Measurements from ENCODE around the gene ROR1. TPM values are rescaled to one million over a fixed set of nuclear protein-coding genes. Genes with fewer than 3 reads are reported as not detected.

The ROR1 gene
- total RNA-seq, 1 experiment from 2014 or later: 2.7 TPM

DNA sequence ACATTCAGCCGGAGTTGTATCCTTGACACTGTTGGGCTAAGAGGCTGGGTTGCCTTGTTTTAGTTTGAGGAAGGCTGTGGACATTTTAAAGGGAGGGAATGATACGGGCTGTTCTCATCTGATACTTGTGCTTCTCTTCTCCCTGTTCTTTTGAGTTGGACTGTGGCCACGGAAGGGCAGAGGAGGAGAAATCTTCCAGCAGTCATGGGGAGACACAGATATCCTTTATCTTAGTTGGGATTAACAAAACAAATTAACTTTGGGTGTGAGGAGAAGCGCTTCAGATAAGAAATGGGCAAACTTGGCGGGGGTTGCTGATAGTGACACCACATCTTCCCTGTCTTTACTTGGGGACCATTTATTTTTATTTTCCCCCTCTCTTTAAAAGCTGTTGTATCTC, 138.8 kb downstream of the ROR1 start:
- Histone ChIP-seq H3K9ac (ENCODE audit: low read length) (no peak overlapping the region), H3K9me3 (ENCODE audit: control insufficient read depth in 1 of 2, insufficient read depth in 1 of 2, low read depth in 1 of 2, low read length in 2 of 2) (no peaks in the 10 kb centered on the region), H3K4me2 (ENCODE audit: low read length) (no peak overlapping the region), H3K27me3 (ENCODE audit: insufficient read depth, low read length) (peaks cover 6% of the 10 kb centered on the region; the same call in 1 of the 2 replicates), H3K79me2 (ENCODE audit: insufficient read depth, low read length) (no peaks in the 10 kb centered on the region), H3K9me2 (ENCODE audit: insufficient read depth) (no peaks in the 10 kb centered on the region), H3K4me1 (ENCODE audit: control insufficient read depth in 1 of 2, insufficient read depth in 2 of 2, low read length in 2 of 2) (no peaks in the 10 kb centered on the region), H3K36me3 (ENCODE audit: control insufficient read depth in 1 of 2, insufficient read depth in 2 of 2, low read length in 2 of 2) (no peaks in the 10 kb centered on the region), H3K27ac (ENCODE audit: low read depth, low read length) (no peak overlapping the region), H3K4me3 (replicated peaks in 1 of 2; ENCODE audit: low read depth in 1 of 2, low read length in 2 of 2) (no peak overlapping the region), H4K20me1 (ENCODE audit: insufficient read depth) (no peaks in the 10 kb centered on the region), H2AFZ (ENCODE audit: low read depth, low read length, poor library complexity, severe bottlenecking) (no peak overlapping the region)
- CTCF ChIA-PET: interaction anchor here (3.3 kb wide), 1 partner anchor 221 kb away, joined by 45 read pairs; no protein-coding TSS in a partner anchor
- no peak for ATAC-seq
- TF ChIP-seq CEBPB (IDR thresholded peaks at IDR 0.05; ENCODE audit: low read depth) (no peak), CBX3 (IDR thresholded peaks at IDR 0.05; ENCODE audit: low read depth) (no peak), ZNF274 (IDR thresholded peaks at IDR 0.05; ENCODE audit: low read depth, low read length) (no peak), EZH2 (IDR thresholded peaks at IDR 0.05) (no peak), FOSL1 (IDR thresholded peaks at IDR 0.05; ENCODE audit: low read depth) (no peak), EZH2phosphoT487 (IDR thresholded peaks at IDR 0.05; ENCODE audit: borderline replicate concordance) (no peak), SRF (IDR thresholded peaks at IDR 0.05; ENCODE audit: low read depth) (no peak), SIN3A (IDR thresholded peaks at IDR 0.05; ENCODE audit: low read depth) (no peak), YY1 (IDR thresholded peaks at IDR 0.05; ENCODE audit: extremely low read depth, insufficient replicate concordance, low read depth, low read length) (no peak), TCF7L2 (IDR thresholded peaks at IDR 0.05; ENCODE audit: borderline replicate concordance, extremely low read depth, insufficient read depth, insufficient read length) (no peak), EGR1 (IDR thresholded peaks at IDR 0.05; ENCODE audit: low read depth) (no peak), REST (IDR thresholded peaks at IDR 0.05; ENCODE audit: low read depth) (no peak)
- POLR2A ChIA-PET: no interaction called here
- no peak for DNase-seq (ENCODE audit: low read depth, low spot score)
- intact Hi-C loops (cut with micrococcal nuclease): loop anchor here (10.0 kb wide), 1 partner anchor 138 kb away; the partner anchor contains the start of gene ROR1
- RAD21 ChIA-PET (ENCODE audit: low non-redundant PET in 1 of 2, low total read pairs in 2 of 2, uncharacterized antibody in 2 of 2, unreplicated experiment in 2 of 2): no interaction called here
- BruUV-seq (replicated peaks): no TSS peak

Measured in HCT116 (cell line).